Mammary epithelial cell (primary cell): ENCODE results near the gene COLEC11.

ENCODE experiments used
- CTCF ChIP-seq, 2 donors: IDR thresholded peaks in 1 of 2; conservative IDR thresholded peaks in 1 of 2; 2 replicates each; pipeline ENCODE4 v1.5.1; 2011 to 2012; ENCODE audit warnings: inconsistent platforms in 2 of 2, low read length in 2 of 2, mild to moderate bottlenecking in 2 of 2, control low read depth in 1 of 2, low read depth in 1 of 2; ENCODE audit not compliant: insufficient read depth in 1 of 2; ENCODE audit errors: extremely low read depth in 1 of 2
- EZH2 ChIP-seq: IDR thresholded peaks from 2 replicates; pipeline ENCODE4 v1.6.1; 2012; ENCODE audit warnings: low read length, inconsistent platforms, borderline replicate concordance

- TF ChIP-seq CTCF (conservative IDR thresholded peaks at IDR 0.05 in 1 of 2, IDR thresholded peaks at IDR 0.05 in 1 of 2; ENCODE audit: extremely low read depth in 1 of 2, insufficient read depth in 1 of 2, low read depth in 1 of 2, low read length in 2 of 2) = no peak
- TF ChIP-seq EZH2 = no peak
These were observed 66.3 kb downstream of the COLEC11 start for GRCh38 chr2:3661149-3661660.
